GM19455 (cell line): ENCODE results near the gene NKAIN4.
"Not testable (repeated sequence)": the region's sequence is repeated elsewhere in the genome, so short reads cannot be mapped to it uniquely, and the experiment has no call there.

Experiments used
- ATAC-seq: cut with Tn5 transposase; IDR thresholded peaks from one replicate; pipeline ENCODE4 v1.9.1; 2021; ENCODE audit not compliant: unreplicated experiment

The NKAIN4 gene

GRCh38 chr20:63258781-63259180 lies 4.5 kb upstream of the NKAIN4 start:
- no peak for ATAC-seq

DNA sequence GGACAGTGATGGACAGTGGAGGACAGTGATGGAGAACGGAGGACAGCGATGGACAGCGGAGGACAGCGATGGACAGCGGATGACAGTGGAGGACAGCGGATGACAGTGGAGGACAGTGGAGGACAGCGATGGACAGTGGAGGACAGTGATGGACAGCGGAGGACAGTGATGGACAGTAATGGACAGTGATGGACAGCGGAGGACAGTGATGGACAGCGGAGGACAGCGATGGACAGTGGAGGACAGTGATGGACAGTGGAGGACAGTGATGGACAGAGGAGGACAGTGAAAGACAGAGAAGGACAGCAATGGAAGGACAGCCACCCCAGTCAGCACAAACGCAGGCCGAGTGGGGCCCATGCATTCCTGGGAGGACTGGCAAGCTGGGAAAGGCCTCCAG lies 3.4 kb upstream of the NKAIN4 start:
- no peak for ATAC-seq

GRCh38 chr20:63256954-63257353 lies 2.7 kb upstream of the NKAIN4 start:
- ATAC-seq: no peak

DNA sequence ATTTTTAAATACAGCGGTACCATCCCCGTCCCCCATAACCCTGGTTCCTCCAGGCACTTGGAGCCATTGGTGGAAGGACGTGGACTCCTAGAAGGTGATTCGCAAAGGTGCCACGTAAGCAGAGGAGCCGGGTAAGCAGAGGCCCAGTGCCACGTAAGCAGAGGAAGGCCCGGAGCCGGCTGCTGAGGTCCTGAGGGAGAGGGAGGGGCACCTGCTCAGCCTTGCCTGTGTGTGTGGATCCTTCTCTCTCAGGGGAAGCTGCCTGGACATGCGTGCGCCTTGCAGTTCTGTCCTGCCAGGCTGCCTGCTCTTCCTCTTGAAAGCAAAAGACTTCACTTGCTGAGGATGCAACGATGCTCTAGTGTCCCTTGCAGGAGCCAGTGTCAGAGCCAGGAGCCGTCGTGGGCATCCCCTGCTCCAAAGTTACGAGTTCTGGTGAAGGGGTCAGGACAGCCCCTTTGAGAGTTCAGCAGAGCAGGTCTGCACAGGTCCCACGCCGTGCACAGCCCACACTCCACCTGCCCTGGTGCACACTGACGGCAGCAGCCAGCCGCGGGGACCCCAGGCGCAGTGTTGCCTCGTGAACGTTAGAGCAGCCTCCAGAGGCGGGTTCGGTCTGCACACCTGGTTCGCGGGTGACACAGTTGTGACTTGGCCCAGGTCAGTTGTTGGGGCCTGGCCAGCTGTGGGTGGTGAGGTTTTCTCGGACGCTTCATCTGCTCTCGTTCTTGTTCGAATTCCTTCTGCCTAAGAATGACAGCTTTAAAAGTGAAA lies 1.9 kb upstream of the NKAIN4 start:
- no peak for ATAC-seq

- ATAC-seq: no peak
Observed at GRCh38 chr20:63254606-63255384, 532 bp upstream of the NKAIN4 start.

GRCh38 chr20:63253438-63254231 lies 628 bp downstream of the NKAIN4 start:
- ATAC-seq: no peak

DNA sequence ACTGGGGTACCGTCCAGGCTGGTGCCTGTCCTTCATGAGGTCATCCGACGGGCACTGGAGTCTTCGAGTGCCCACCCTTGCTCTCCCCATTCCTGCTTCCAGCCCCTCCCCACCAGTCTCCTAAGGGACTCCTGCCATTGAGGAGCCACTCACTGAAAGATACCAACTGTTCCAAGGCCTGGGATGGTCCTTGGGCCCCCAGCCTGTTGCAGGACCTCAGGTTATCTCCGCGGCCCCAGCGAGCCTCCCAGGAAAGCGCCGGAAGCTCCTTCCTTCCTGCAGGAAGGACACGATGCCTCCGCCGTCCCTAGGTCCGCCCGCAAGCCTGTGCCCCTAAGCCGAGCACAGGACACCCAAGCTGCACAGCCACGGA lies 1.2 kb downstream of the NKAIN4 start:
- ATAC-seq: no peak

DNA sequence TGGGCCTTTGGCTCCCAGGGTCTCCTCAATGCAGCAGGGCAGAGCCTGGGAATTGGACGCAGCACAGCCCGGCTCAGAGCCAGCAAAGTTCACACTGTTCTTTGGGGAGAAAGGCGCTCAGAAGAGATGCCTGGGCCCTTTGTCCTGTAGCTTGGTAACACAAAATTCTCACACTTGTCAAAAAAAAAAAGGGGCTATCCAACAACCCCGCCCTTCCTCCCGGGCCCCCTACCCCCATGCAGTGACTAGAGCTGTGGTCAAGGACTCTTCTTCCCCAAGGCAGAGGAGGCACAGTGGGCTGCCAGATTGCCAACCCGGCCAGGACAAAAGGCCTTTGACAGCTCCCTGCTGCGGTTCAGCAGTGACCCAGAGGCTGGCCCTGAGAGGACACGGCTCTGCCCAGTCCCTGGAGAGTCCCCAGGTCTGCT lies 2.0 kb downstream of the NKAIN4 start:
- ATAC-seq: no peak

- not testable (repeated sequence) for ATAC-seq
Observed at GRCh38 chr20:63251350-63251749, 2.9 kb downstream of the NKAIN4 start.

DNA sequence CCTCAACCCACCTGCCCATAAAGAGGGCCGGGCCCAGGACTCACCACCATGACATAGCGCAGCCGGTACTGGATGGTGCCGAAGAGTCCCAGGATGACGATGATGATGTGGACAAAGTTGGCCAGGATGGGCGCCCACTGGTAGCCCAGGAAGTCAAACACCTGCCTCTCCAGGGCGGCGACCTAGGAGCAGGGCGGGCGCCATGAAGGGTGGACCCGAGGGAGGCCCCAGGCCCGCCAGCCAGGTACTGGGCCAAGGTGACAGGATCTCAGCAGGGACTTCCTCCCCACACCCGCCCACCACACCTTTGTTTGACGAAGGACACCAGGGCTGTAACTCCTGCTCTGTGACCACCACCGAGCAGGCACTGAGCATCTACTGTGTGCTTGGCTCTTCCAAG lies 4.4 kb downstream of the NKAIN4 start:
- ATAC-seq: no peak

DNA sequence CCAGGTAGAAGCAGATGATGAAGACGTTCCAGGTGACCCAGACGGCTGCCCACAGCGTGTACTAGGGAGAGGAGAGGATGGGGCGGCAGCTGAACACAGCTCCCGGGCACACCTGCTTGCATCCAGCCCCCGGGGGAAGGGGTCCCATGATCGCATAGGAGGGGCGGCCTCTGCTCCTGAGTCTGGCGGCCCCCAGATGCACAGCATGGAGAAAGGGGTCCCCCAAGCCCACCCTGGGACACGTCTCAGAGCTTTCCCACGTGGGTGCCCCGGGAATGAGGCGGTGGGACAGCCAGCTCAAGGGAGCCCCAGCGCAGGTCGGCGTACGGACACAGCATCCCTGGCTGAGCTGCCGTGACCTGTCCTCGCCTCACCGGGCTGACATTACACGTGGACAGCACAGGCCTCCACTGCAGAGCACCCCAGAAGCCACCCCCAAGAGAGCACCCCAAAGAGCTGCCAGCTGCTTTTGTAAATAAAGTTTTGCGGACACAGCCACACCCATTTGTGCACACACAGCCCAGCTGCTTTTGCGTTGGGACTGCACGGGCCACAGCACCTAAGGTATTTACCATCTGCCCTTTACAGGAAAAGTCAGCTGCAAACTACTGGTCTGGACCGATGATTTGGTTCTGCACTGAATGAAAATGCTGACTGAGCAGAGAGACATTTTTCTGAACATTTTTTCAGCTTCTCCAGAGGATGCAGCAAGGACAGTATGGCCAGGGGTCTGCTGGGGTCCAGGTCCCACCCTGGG lies 5.2 kb downstream of the NKAIN4 start:
- no peak for ATAC-seq

DNA sequence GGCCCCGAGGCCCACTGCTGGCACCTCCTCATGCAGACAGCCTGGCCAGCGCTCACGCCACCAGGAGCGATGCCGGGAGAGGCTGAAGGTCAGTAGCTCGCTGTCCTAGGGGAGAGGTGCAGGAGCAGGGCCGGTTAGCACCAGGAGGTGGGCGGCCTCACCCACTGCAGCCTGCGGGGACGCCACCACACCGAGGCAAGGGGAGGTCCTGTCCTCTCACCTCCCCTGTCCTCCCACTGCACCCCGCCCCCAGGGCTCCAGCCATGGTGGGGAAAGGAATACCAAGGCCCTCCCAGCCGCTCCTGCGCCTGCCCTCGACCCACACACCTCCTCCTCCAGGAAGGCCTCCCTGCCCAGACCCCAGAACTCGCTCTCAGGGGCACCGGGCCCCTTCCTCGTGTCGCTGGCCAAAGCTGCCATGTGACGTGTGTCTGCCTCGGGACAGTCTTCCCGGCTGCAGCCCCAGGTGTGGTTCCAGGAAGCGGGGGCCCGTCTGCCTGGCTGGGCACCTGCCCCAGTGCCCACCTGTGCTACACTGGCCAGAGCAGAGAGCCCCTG lies 6.5 kb downstream of the NKAIN4 start:
- no peak for ATAC-seq

- ATAC-seq: no peak
Observed at GRCh38 chr20:63246490-63247288, 7.6 kb downstream of the NKAIN4 start.

GRCh38 chr20:63244468-63244867 lies 9.8 kb downstream of the NKAIN4 start:
- no peak for ATAC-seq

DNA sequence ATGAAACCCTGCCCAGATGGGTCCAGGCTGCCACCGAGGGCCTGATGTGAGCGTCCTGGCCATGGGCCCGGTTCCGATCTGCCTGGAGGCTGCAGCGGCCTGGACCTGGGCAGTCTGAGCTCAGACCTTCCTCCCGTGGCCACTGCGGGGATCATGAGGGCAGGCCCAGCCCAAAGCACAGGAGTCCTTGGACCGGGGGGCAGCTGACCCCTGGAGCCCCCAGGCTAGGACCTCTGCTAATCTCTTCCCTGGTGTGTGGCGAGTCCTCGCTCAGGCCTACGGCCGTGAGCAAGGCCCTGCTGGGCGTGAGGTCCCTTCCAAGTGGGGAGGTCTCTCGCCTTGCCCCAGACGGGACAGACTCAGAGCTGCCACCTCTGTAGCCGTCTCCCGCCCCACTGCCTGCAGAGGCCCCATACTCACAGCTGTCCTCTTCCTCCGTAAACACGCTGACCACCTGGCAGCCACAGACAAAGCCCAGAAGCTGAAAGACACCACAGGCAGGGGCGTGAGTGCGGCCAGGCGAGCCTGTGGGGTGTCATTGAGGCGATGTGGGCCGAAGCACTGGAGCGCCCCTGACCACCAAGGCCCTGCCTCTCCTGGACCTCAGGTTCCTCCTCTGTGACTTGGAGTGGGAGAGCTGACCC lies 10.5 kb downstream of the NKAIN4 start:
- no peak for ATAC-seq

GRCh38 chr20:63242736-63243135 lies 11.5 kb downstream of the NKAIN4 start:
- no peak for ATAC-seq

- no peak for ATAC-seq
Observed at GRCh38 chr20:63241272-63241671, 13.0 kb downstream of the NKAIN4 start.

GRCh38 chr20:63240004-63240403 lies 14.3 kb downstream of the NKAIN4 start:
- no peak for ATAC-seq

DNA sequence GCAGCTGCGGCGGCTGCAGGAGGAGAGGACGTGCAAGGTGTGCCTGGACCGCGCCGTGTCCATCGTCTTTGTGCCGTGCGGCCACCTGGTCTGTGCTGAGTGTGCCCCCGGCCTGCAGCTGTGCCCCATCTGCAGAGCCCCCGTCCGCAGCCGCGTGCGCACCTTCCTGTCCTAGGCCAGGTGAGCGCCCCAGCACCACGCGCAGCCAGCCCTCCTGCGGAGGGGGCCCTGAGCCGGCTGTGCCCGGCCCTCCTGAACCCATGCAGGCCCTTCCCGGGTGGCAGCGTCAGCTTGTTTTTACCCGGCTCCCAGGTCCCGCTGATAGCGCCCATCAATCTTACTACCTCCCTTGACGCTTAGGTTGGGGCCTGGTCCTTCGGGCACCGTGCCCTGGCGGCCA lies 14.8 kb downstream of the NKAIN4 start:
- ATAC-seq: no peak
